ENCODE measurements around the gene VPS36. TPM values are rescaled to one million over a fixed set of nuclear protein-coding genes. Genes with fewer than 3 reads are reported as not detected.

VPS36 gene
- total and polyA plus RNA-seq, 9 donors: 35.4 to 54.0 (median 39.3) TPM

Other genes with a start within 250 kb of the VPS36 start
- 20.7 TPM for gene THSD1, start 44.5 kb downstream of the VPS36 start, total RNA-seq
- 10 to 100 TPM; 18.3 to 21.9 (median 19.6) TPM for gene THSD1, start 44.5 kb downstream of the VPS36 start, polyA plus RNA-seq (ENCODE audit: insufficient read depth in 1 of 8, insufficient read length in 8 of 8, low replicate concordance in 1 of 8)
- gene CKAP2, start 4.8 kb upstream of the VPS36 start, total RNA-seq: 20.3 TPM
- 10 to 100 TPM; 21.4 to 42.4 (median 37.4) TPM for gene CKAP2, start 4.8 kb upstream of the VPS36 start, polyA plus RNA-seq (ENCODE audit: insufficient read depth in 1 of 8, insufficient read length in 8 of 8, low replicate concordance in 1 of 8)
- gene HNRNPA1L2, start 191.8 kb upstream of the VPS36 start, total RNA-seq: 4.3 TPM
- gene HNRNPA1L2, start 191.8 kb upstream of the VPS36 start, polyA plus RNA-seq (ENCODE audit: insufficient read depth in 1 of 8, insufficient read length in 8 of 8, low replicate concordance in 1 of 8): 10 to 100 TPM in 4 of 8 donors, 1 to 10 TPM in 4; 9.1 to 13.0 (median 10.3) TPM
- gene SUGT1, start 202.2 kb upstream of the VPS36 start, total RNA-seq: 33.6 TPM
- 10 to 100 TPM; 34.1 to 42.7 (median 36.3) TPM for gene SUGT1, start 202.2 kb upstream of the VPS36 start, polyA plus RNA-seq (ENCODE audit: insufficient read depth in 1 of 8, insufficient read length in 8 of 8, low replicate concordance in 1 of 8)